ENCODE data around the gene SUFU.

- TF ChIP-seq POLR2A (IDR thresholded peaks at IDR 0.05), result no peak
- no peak for TF ChIP-seq CTCF (IDR thresholded peaks at IDR 0.05)
These were observed 13.8 kb downstream of the SUFU start for GRCh38 chr10:102517553-102517952.
